Measurements from ENCODE around the gene FBXW2.

The FBXW2 gene

GRCh38 chr9:120741191-120741590, 52.0 kb downstream of the FBXW2 start:
- H3K4me3 ChIP-seq (ENCODE audit: control insufficient read depth, low read depth, low read length) = no peak overlapping the region
- no peak for TF ChIP-seq CTCF (IDR thresholded peaks at IDR 0.05; ENCODE audit: control insufficient read depth, insufficient read depth, low read depth, low read length, missing control alignments)
- no peak for DNase-seq (ENCODE audit: low read depth)

- TF ChIP-seq CTCF (IDR thresholded peaks at IDR 0.05; ENCODE audit: control insufficient read depth, insufficient read depth, low read depth, low read length, missing control alignments) = no peak
- DNase-seq (ENCODE audit: low read depth) = no peak
- no peak overlapping the region for H3K4me3 ChIP-seq (ENCODE audit: control insufficient read depth, low read depth, low read length)
Measured at GRCh38 chr9:120740132-120740531, 53.1 kb downstream of the FBXW2 start.

GRCh38 chr9:120737416-120738165, 55.6 kb downstream of the FBXW2 start:
- no peak for DNase-seq (ENCODE audit: low read depth)
- no peak for TF ChIP-seq CTCF (IDR thresholded peaks at IDR 0.05; ENCODE audit: control insufficient read depth, insufficient read depth, low read depth, low read length, missing control alignments)
- no peak overlapping the region for H3K4me3 ChIP-seq (ENCODE audit: control insufficient read depth, low read depth, low read length)

GRCh38 chr9:120736881-120737280, 56.3 kb downstream of the FBXW2 start:
- no peak for DNase-seq (ENCODE audit: low read depth)
- TF ChIP-seq CTCF (IDR thresholded peaks at IDR 0.05; ENCODE audit: control insufficient read depth, insufficient read depth, low read depth, low read length, missing control alignments) = no peak

GRCh38 chr9:120735415-120736126, 57.6 kb downstream of the FBXW2 start:
- H3K4me3 ChIP-seq (ENCODE audit: control insufficient read depth, low read depth, low read length) = no peak overlapping the region
- DNase-seq (ENCODE audit: low read depth) = no peak
- TF ChIP-seq CTCF (IDR thresholded peaks at IDR 0.05; ENCODE audit: control insufficient read depth, insufficient read depth, low read depth, low read length, missing control alignments) = no peak

More at GRCh38 chr9:120736881-120737280, 56.3 kb downstream of the FBXW2 start:
- H3K4me3 ChIP-seq (ENCODE audit: control insufficient read depth, low read depth, low read length) = no peak overlapping the region

GRCh38 chr9:120734607-120735410, 58.4 kb downstream of the FBXW2 start:
- H3K4me3 ChIP-seq (ENCODE audit: control insufficient read depth, low read depth, low read length) = no peak overlapping the region
- no peak for DNase-seq (ENCODE audit: low read depth)
- no peak for TF ChIP-seq CTCF (IDR thresholded peaks at IDR 0.05; ENCODE audit: control insufficient read depth, insufficient read depth, low read depth, low read length, missing control alignments)

All from AG09309 (cell line).